Right atrium auricular region (tissue), 2 donors: Measurements from ENCODE around the gene NDUFAF8. TPM values are rescaled to one million over a fixed set of nuclear protein-coding genes. Genes with fewer than 3 reads are reported as not detected.

Experiments used
- DNase-seq: peaks from one replicate; pipeline ENCODE4 v3.0.0-alpha.2; 2019; ENCODE audit warnings: low spot score
- H3K27ac ChIP-seq, 2 donors: fragments of 200-600 bp; sonication (generic); 1 replicate in 1 of 2; 2 replicates in 1 of 2; pipeline ENCODE4 v1.5.1; 2016 to 2019
- H3K27me3 ChIP-seq, 2 donors: fragments of 200-600 bp; sonication (generic); one replicate each; pipeline versions ENCODE4 v1.5.1 to v1.6.0; 2017 to 2019
- H3K36me3 ChIP-seq: fragments of 200-600 bp; sonication (generic); one replicate; pipeline ENCODE4 v1.5.1; 2016
- H3K4me1 ChIP-seq, 2 donors: fragments of 200-600 bp; sonication (generic); one replicate each; pipeline versions ENCODE4 v1.5.1 to v1.6.0; 2017 to 2019
- H3K4me3 ChIP-seq, 2 donors: fragments of 200-600 bp; sonication (generic); 1 replicate in 1 of 2; 2 replicates in 1 of 2; pipeline ENCODE4 v1.5.1; 2017 to 2019; ENCODE audit warnings: mild to moderate bottlenecking in 1 of 2, moderate library complexity in 1 of 2
- H3K9me3 ChIP-seq, 2 donors: fragments of 200-600 bp; sonication (generic); one replicate each; pipeline ENCODE4 v1.5.1; 2019
- CTCF ChIP-seq, 2 donors: fragments of 200-600 bp; sonication (generic); IDR thresholded peaks; one replicate each; pipeline ENCODE4 v1.5.1; 2019; ENCODE audit warnings: antibody characterized with exemption in 2 of 2
- total RNA-seq, 2 donors: library from RNA; depleted of rRNA; stranded (reverse); fragments of >200 nt; gene quantifications; one replicate each; pipeline ENCODE4 v1.1.0, GENCODE V29; 2016

The NDUFAF8 gene
- total RNA-seq, 2 donors from 2014 or later, result 53.1 to 53.5 TPM

DNA sequence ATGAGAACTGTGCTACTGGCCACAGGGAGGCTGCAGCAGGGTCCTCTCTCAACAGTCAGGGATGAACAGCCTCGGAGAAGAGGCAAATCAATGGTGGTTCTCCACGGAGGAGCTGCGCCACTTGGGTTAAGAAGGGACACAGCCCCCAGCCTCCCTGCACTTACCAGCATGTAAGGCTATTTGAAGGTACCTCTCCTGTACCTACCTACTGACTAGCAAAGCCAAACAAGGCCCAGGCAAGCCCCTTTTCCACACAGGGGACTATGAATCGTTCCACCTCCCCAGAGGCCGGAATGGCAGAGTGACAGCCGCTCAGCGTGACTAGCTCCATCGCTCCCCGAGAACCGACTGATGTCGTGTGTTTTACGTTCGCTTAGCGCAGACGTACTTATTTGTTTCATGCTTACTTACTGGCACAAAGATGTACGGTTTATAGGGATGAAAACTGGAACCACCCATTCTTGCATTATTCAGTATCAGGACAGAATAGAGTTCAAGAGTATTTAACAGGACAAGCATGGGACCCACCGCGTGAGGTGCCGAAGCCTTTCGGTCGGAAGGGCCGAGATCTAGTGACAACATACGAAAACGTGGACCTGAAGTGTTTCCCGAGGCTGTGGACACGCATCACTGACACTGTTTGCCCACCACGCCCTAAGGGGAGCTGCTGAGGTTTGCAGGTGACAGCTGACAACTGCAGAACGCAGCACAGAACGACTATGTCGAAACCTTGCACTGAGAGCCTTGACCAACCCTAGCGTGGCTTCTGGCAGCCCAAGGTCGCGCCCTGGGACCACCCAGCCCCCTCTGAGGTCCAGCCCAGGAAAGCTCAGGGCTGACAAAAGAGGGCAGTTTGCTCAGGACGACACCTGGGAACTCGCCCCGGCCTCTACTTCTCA lies 1.3 kb upstream of the NDUFAF8 start:
- DNase-seq, result no peak
- Histone ChIP-seq H3K27me3 (no peaks in the 10 kb centered on the region), H3K27ac (no peak overlapping the region), H3K36me3 (peaks cover 6% of the 10 kb centered on the region), H3K4me3 (peak overlapping the region; percentile 74 to 100), H3K4me1 (peaks cover 0 to 37% of the 10 kb centered on the region in 2 donors), H3K9me3 (no peaks in the 10 kb centered on the region)
- no peak for TF ChIP-seq CTCF (IDR thresholded peaks at IDR 0.05)

DNA sequence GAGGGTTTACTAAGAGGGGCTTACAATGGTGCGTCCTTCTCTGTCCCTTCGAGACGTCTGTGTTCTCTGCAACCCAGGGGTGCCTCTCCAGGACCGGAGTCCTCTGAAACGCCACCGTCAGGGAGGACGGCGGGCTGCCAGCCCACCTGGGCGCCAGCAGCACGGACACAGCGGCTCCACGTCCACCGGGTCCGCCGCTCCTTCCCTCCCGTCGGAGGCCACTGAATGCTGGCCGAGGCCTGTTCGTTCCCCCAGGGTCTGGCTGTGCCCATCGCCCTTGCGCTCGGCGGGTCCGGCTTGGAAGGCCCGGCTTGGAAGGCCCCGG lies 666 bp upstream of the NDUFAF8 start:
- peak overlapping the region in 1 of 2 donors; percentile 62 for H3K27ac ChIP-seq

GRCh38 chr17:81239714-81240555 lies 817 bp downstream of the NDUFAF8 start:
- Histone ChIP-seq H3K4me3 (peak overlapping the region; percentile 91 to 100), H3K27ac (peak overlapping the region; percentile 79 to 80), H3K27me3 (no peaks in the 10 kb centered on the region), H3K9me3 (no peaks in the 10 kb centered on the region), H3K36me3 (no peaks in the 10 kb centered on the region), H3K4me1 (peaks cover 0 to 37% of the 10 kb centered on the region in 2 donors)
- no peak for TF ChIP-seq CTCF (IDR thresholded peaks at IDR 0.05)
- DNase-seq, result no peak

More for the DNA sequence above, 666 bp upstream of the NDUFAF8 start:
- Histone ChIP-seq H3K4me3 (peak overlapping the region; percentile 74 to 100), H3K27me3 (no peaks in the 10 kb centered on the region), H3K9me3 (no peaks in the 10 kb centered on the region), H3K36me3 (peaks cover under 1% of the 10 kb centered on the region), H3K4me1 (peaks cover 0 to 37% of the 10 kb centered on the region in 2 donors)
- DNase-seq, result no peak
- TF ChIP-seq CTCF (IDR thresholded peaks at IDR 0.05), result no peak

DNA sequence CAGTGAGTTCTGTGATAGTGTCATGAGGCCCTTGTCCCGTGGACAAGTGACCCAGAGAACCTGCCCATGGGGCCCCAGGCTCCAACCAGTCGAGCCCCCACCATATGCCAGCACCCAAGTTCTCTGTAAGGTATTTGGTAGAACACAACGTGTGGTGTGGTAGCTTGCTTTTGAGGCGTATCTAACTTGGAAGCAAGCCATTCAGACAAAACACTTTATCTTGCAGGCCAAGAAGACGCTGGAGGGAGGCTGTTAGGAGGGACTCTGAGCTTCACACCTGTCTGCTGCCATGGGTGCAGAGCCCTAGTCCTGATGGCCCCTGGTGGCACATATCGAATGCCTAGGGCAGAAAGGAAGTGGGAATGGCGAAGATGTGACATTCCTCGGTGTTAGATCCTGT lies 1.6 kb downstream of the NDUFAF8 start:
- peaks cover 0 to 37% of the 10 kb centered on the region in 2 donors for H3K4me1 ChIP-seq
- TF ChIP-seq CTCF (IDR thresholded peaks at IDR 0.05), result no peak
- no peaks in the 10 kb centered on the region for H3K27me3 ChIP-seq
- H3K27ac ChIP-seq, result no peak overlapping the region
- H3K9me3 ChIP-seq, result no peaks in the 10 kb centered on the region
- H3K4me3 ChIP-seq, result no peak overlapping the region
- no peaks in the 10 kb centered on the region for H3K36me3 ChIP-seq
- no peak for DNase-seq

- no peak overlapping the region for H3K27ac ChIP-seq
- peaks cover 0 to 37% of the 10 kb centered on the region in 2 donors for H3K4me1 ChIP-seq
- no peak overlapping the region for H3K4me3 ChIP-seq
These were observed 2.1 kb downstream of the NDUFAF8 start for GRCh38 chr17:81241203-81241602.

More at GRCh38 chr17:81241203-81241602, 2.1 kb downstream of the NDUFAF8 start:
- no peaks in the 10 kb centered on the region for H3K27me3 ChIP-seq
- no peaks in the 10 kb centered on the region for H3K36me3 ChIP-seq
- no peak for DNase-seq
- no peaks in the 10 kb centered on the region for H3K9me3 ChIP-seq
- no peak for TF ChIP-seq CTCF (IDR thresholded peaks at IDR 0.05)
